Panc1 (cell line): ENCODE measurements around the gene ZNF229. TPM values are rescaled to one million over a fixed set of nuclear protein-coding genes. Genes with fewer than 3 reads are reported as not detected.

Source experiments
- ATAC-seq: fragments of 200-7000 bp; cut with Tn5 transposase; 2 replicates; pipeline ENCODE4 v1.9.1; 2020; ENCODE audit warnings: mild to moderate bottlenecking, moderate library complexity
- Bru-seq: library from RNA; stranded (reverse); fragments of 400-500 nt; gene quantifications from one replicate; lab custom pipeline; 2021; lab: Mats Ljungman, UMichigan
- BruChase-seq, 2 experiments: library from RNA; stranded (reverse); fragments of 400-500 nt; gene quantifications; one replicate each; lab custom pipeline; 2021; lab: Mats Ljungman, UMichigan
- BruUV-seq: library from RNA; stranded (reverse); fragments of 400-500 nt; replicated peaks from 2 replicates; lab custom pipeline; 2021; lab: Mats Ljungman, UMichigan
- CTCF ChIA-PET: fragments of 300-600 bp; sonication (Branson Sonifier 250); formaldehyde crosslinking; loops from one replicate; lab custom pipeline; 2022; ENCODE audit warnings: antibody characterized with exemption; lab: Charles Lee
- POLR2A ChIA-PET: fragments of 300-600 bp; sonication (Branson Sonifier 250); formaldehyde crosslinking; loops from one replicate; lab custom pipeline; 2022; ENCODE audit warnings: antibody characterized with exemption; lab: Charles Lee
- DNase-seq: peaks from one replicate; pipeline ENCODE4 v3.0.0-alpha.2; 2010; ENCODE audit warnings: low read depth, low spot score
- H3K27ac ChIP-seq: 2 replicates; pipeline ENCODE4 v1.5.1; 2011; ENCODE audit warnings: mild to moderate bottlenecking, low read length, inconsistent platforms
- H3K27me3 ChIP-seq: fragments of 200-500 bp; sonication (Bioruptor generic); 2 replicates; pipeline ENCODE4 v1.6.0; 2014; ENCODE audit warnings: low read length, inconsistent platforms; ENCODE audit not compliant: control insufficient read depth, insufficient read depth
- H3K36me3 ChIP-seq: fragments of 200-500 bp; sonication (Bioruptor generic); 2 replicates; pipeline ENCODE4 v1.5.1; 2014; ENCODE audit warnings: inconsistent platforms, mild to moderate bottlenecking, low read length, moderate library complexity; ENCODE audit not compliant: control insufficient read depth, insufficient read depth
- H3K4me1 ChIP-seq: 2 replicates; pipeline ENCODE4 v1.5.1; 2011; ENCODE audit warnings: inconsistent platforms, mild to moderate bottlenecking, low read length, moderate library complexity; ENCODE audit not compliant: control insufficient read depth, insufficient read depth
- H3K4me3 ChIP-seq, 2 experiments: 2 replicates each; pipeline ENCODE4 v1.5.1; 2011 to 2012; ENCODE audit warnings: low read depth in 2 of 2, low read length in 2 of 2, mild to moderate bottlenecking in 2 of 2, inconsistent platforms in 1 of 2, moderate library complexity in 1 of 2
- H3K9me3 ChIP-seq: fragments of 200-500 bp; sonication (Bioruptor generic); 2 replicates; pipeline ENCODE4 v1.5.1; 2014; ENCODE audit warnings: low read depth, mild to moderate bottlenecking, inconsistent platforms, low read length, moderate library complexity; ENCODE audit not compliant: control insufficient read depth, insufficient read depth
- CTCF ChIP-seq: fragments of 450-650 bp; IDR thresholded peaks from 2 replicates; pipeline ENCODE4 v1.5.1; 2017; ENCODE audit warnings: mild to moderate bottlenecking
- POLR2AphosphoS5 ChIP-seq: IDR thresholded peaks from 2 replicates; pipeline ENCODE4 v1.6.1; 2012; ENCODE audit warnings: mild to moderate bottlenecking, low read depth, low read length, moderate library complexity
- REST ChIP-seq, 2 experiments: IDR thresholded peaks; 2 replicates each; pipeline ENCODE4 v1.6.1; 2011 to 2012; ENCODE audit warnings: low read depth in 2 of 2, control low read depth in 1 of 2, low read length in 1 of 2, mild to moderate bottlenecking in 1 of 2, moderate library complexity in 1 of 2; ENCODE audit not compliant: insufficient read depth in 1 of 2
- SIN3A ChIP-seq: IDR thresholded peaks from 2 replicates; pipeline ENCODE4 v1.6.1; 2012; ENCODE audit warnings: low read depth, mild to moderate bottlenecking, low read length, moderate library complexity, borderline replicate concordance; ENCODE audit not compliant: insufficient read depth
- TCF7L2 ChIP-seq: IDR thresholded peaks from 2 replicates; pipeline ENCODE4 v1.6.1; 2011; ENCODE audit warnings: mild to moderate bottlenecking, low read depth, low read length, inconsistent platforms
- in situ Hi-C: cut with HindIII; loops from 2 replicates; pipeline ENCODE4 v1.10.0; 2016; ENCODE audit warnings: low sequenced_read_pairs, low pct_unique_long_range_greater_than_20kb
- intact Hi-C: fragments of 100-400 bp; cut with micrococcal nuclease; formaldehyde crosslinking; loops from one replicate; pipeline ENCODE4 v1.10.0; 2022; ENCODE audit not compliant: unreplicated experiment
- long read RNA-seq: library from polyadenylated mRNA; unstranded; transcript quantifications from one replicate; pipeline ENCODE4 v2.0.0, GENCODE V29; 2021; ENCODE audit not compliant: unreplicated experiment
- polyA plus RNA-seq: library from polyadenylated mRNA; unstranded; fragments of >200 nt; gene quantifications from one replicate; pipeline ENCODE4 v1.2.1, GENCODE V29; 2012; ENCODE audit warnings: missing spikeins; ENCODE audit not compliant: insufficient read length
- total RNA-seq: library from RNA; stranded (reverse); gene quantifications from one replicate; pipeline ENCODE4 v1.2.1, GENCODE V29; 2021; ENCODE audit not compliant: unreplicated experiment

Gene ZNF229
- total RNA-seq (11.9 TPM), Bru-seq, nascent RNA (percentile 65 among the genes with signal in this experiment), BruChase-seq, experiment 1, labeled RNA remaining after a 2-hour chase (percentile 96 among the genes with signal in this experiment), BruChase-seq, experiment 2, labeled RNA remaining after a 6-hour chase (percentile 74 among the genes with signal in this experiment)
- 5.0 TPM for polyA plus RNA-seq
- long read RNA-seq, full-length matches to known transcripts = 6 of 14 reads
- long read RNA-seq, partial matches to known transcripts = 0 of 14 reads
- long read RNA-seq, other reads (novel, unspliced or antisense) = 8 of 14 reads

GRCh38 chr19:44447916-44448674, at the start of gene ZNF229:
Gene ZNF229, minus strand, starts transcription at chr19:44448472. Its CDS starts 5,625 bp downstream, at chr19:44442847.
- peak; percentile 73 for DNase-seq
- intact Hi-C loops = no loop called here
- in situ Hi-C loops = no loop called here
- Histone ChIP-seq H3K36me3 (no peaks in the 10 kb centered on the region), H3K27ac (peak within 1 kb of the TSS; percentile 81), H3K4me3 (peak within 1 kb of the TSS; percentile 74 to 81), H3K9me3 (no peaks in the 10 kb centered on the region), H3K4me1 (peaks cover 4% of the 10 kb centered on the region; the same call in 1 of the 2 replicates), H3K27me3 (no peaks in the 10 kb centered on the region)
- ChIA-PET POLR2A (no interaction called here), CTCF (no interaction called here)
- BruUV-seq = no TSS peak
- peak; percentile 100 for ATAC-seq
- TF ChIP-seq CTCF (no peak), SIN3A (0 out of 2 replicates have a peak, but pooled peaks have one; percentile 69), POLR2AphosphoS5 (peak; percentile 50; the same call in 1 of the 2 replicates), TCF7L2 (no peak), REST (IDR thresholded peaks at IDR 0.05; ENCODE audit: insufficient read depth in 1 of 2, low read depth in 2 of 2, low read length in 1 of 2) (no peak)

GRCh38 chr19:44496711-44497110, 48.4 kb upstream of the ZNF229 start:
- Histone ChIP-seq H3K4me1 (no peaks in the 10 kb centered on the region), H3K36me3 (peaks cover 3% of the 10 kb centered on the region), H3K27me3 (no peaks in the 10 kb centered on the region), H3K9me3 (peaks cover 26% of the 10 kb centered on the region), H3K27ac (no peak overlapping the region), H3K4me3 (no peak overlapping the region)
- CTCF ChIA-PET = no interaction called here
- POLR2A ChIA-PET = no interaction called here
- intact Hi-C loops (no loop called here), in situ Hi-C loops (no loop called here)
- DNase-seq = no peak
- ATAC-seq = no peak
- no TSS peak for BruUV-seq
- no peak for TF ChIP-seq SIN3A
- no peak for TF ChIP-seq TCF7L2
- TF ChIP-seq REST (IDR thresholded peaks at IDR 0.05; ENCODE audit: insufficient read depth in 1 of 2, low read depth in 2 of 2, low read length in 1 of 2) = no peak
- no peak for TF ChIP-seq CTCF
- TF ChIP-seq POLR2AphosphoS5 = no peak
